Activated CD8-positive, alpha-beta memory T cell treated with anti-CD3 and anti-CD28 coated beads for 48 hours (primary cell): Measurements from ENCODE around the gene ARHGEF40.

Source experiments
- DNase-seq, 3 experiments: peaks; one replicate each; pipeline ENCODE4 v3.0.0-alpha.2; 2020; ENCODE audit warnings: low read depth in 2 of 3, low spot score in 2 of 3

ARHGEF40 gene

DNA sequence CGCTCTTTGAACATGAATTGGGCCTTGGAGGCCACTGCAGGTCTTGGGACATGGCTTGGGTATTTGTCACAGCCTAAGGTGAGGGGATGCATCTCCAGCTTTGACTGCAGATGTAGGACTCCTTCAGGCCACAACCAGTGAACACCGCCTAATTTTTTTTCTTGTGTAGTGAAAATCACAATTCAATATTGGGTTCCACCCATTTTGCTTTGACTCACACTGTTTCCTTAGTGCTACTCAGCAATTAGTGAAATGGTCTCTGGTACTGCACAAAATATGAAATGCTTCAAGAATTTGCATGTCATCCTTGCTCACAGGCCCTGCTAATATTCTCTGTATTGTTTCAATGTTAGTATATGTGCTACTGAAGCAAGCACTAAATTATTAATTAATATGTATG, 43.3 kb downstream of the ARHGEF40 start:
- DNase-seq, result no peak

DNA sequence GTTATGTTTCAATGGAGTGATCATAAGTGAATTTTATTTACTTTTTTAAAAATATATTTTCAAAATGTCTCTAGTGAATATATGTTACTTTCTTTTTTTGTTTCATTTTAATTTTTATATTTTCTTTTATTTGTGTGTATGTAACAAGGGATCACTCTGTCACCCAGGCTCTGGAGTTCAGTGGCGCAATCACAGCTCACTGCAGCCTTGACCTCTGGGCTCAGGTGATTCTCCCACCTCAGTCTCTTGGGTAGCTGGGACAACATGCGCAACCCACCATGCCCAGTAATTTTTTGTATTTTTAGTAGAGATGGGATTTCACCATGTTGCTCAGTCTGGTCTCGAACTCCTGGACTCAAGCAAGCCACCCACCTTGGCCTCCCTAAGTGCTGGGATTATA, 48.8 kb downstream of the ARHGEF40 start:
- no peak for DNase-seq

DNA sequence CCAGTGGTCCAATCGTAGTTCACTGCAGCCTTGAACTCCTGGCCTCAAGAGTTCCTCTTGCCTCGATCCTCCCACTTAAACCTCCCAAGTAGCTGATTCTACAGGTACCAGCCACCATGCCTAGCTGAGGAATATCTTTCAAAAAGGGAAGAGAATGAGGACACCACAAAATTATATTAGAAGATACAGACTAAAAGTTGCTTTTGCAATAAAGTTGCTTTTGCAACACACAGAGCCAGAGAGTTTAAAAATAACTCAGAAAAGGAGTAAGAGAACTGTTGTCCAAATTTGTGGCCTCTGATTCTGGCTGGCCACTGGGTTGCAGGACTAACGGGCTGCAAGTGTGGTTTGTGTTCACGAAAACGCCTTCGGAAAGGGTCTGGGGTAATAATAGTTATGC, 50.6 kb downstream of the ARHGEF40 start:
- no peak for DNase-seq

DNA sequence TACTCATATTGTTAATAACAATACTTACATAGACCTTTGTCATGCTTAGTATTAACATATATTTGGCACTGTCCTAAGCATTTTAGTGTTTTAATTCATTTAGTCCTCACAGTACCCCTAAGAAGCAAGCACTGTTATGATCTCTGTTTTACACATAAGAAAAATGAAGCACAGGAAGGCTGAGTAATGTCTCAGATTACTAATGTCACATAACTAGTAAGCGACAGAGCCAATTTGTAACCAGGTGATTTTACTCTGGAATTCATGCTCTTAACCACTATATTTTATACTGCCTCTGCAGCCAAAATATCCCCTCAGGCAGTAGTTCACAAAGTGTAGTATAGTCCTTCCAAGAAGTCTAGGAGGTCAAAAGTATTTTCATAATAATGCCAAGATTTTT, 51.0 kb downstream of the ARHGEF40 start:
- DNase-seq, result no peak

DNA sequence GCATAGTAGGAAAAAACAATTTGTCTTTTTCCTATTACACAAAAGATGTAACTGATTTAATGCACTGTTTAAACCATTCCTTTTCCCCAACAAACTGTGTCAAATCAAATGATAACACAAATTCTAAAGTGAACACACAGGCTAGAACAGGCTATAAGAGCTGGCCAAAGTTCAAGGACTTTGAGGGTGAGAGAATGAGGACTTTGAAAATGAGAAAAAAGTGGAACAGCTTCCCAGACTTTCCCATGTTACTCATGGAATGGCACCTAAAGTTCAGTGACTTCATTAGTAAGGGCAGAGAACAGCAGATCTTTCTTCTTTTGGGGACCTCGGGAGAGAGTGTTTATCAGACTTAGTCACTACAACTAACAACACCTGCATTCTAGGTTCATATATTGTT, 53.3 kb downstream of the ARHGEF40 start:
- no peak for DNase-seq

DNA sequence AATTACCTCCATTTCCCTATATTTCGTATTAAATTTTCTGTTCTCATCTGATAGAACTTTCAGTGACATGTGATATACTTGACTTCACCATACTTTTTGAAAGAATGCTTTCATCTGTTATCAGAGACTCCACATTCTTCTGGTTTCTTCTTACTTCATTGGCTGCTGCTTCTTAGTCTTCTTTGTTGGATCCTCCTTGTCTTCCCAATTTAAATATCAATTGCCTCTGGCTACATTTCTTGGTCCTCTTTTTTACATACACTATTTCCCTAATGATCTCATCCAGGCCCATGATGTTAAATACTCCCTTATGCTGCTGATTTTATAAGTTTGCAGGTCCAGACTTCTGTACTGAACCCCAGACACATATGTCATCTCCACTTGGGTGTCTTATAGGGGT, 63.8 kb downstream of the ARHGEF40 start:
- no peak for DNase-seq

DNA sequence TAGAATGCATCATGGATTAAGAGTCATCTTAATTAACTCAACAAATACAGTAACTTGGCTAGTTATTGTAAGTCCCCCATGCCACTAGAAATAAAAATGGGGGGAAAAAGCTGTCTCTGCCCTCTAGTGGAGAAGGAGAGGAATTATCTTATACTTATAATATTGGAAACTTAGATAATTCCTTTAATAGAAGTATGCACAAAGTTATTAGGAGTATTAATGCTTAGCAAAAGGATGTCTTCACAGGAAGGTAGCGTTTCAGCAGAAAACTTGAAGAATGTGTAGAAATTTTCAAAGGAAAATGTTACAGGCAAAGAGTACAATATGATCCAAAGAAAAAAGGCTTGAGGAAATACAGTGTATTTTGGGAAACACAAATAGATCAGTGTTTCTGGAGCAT, 65.9 kb downstream of the ARHGEF40 start:
- DNase-seq, result no peak
